ENCODE measurements around the gene MAEA. TPM values are rescaled to one million over a fixed set of nuclear protein-coding genes. Genes with fewer than 3 reads are reported as not detected.
"Not testable (repeated sequence)": the region's sequence is repeated elsewhere in the genome, so short reads cannot be mapped to it uniquely, and the experiment has no call there.

The MAEA gene
- total and polyA plus RNA-seq, 4 donors: 20.9 to 33.9 (median 29.8) TPM

GRCh38 chr4:1323635-1324442, 34.1 kb downstream of the MAEA start:
- no peaks in the 10 kb centered on the region for H3K27me3 ChIP-seq (ENCODE audit: control insufficient read depth in 4 of 4, insufficient read depth in 4 of 4, low read length in 3 of 4)
- WGBS: 95% methylated on average over 11 of the region's 11 CpGs
- H3K36me3 ChIP-seq (ENCODE audit: control insufficient read depth in 4 of 4, insufficient read depth in 3 of 4, low read depth in 1 of 4, low read length in 3 of 4): peaks cover 3 to 55% (median 15%) of the 10 kb centered on the region in 4 donors
- no peak for DNase-seq (ENCODE audit: low spot score)
- H3K9ac ChIP-seq (ENCODE audit: low read depth in 1 of 2, low read length in 2 of 2): no peak overlapping the region
- no peak overlapping the region for H3K27ac ChIP-seq (ENCODE audit: low read depth in 1 of 2, low read length in 2 of 2)
- no peaks in the 10 kb centered on the region for H3K4me1 ChIP-seq (ENCODE audit: control insufficient read depth in 4 of 4, insufficient read depth in 4 of 4, low read length in 3 of 4)
- no peak for TF ChIP-seq TAF1 (conservative IDR thresholded peaks at IDR 0.05)
- no peak for TF ChIP-seq YY1 (IDR thresholded peaks at IDR 0.05)
- TF ChIP-seq EGR1 (IDR thresholded peaks at IDR 0.05; ENCODE audit: low read depth in 2 of 2): no peak
- TF ChIP-seq HNF4A (conservative IDR thresholded peaks at IDR 0.05): no peak
- no peak for TF ChIP-seq JUND (IDR thresholded peaks at IDR 0.05)
- TF ChIP-seq ZBTB33 (IDR thresholded peaks at IDR 0.05): no peak
- no peak for TF ChIP-seq HNF4G (IDR thresholded peaks at IDR 0.05)
- no peak for TF ChIP-seq RAD21 (IDR thresholded peaks at IDR 0.05)
- TF ChIP-seq GABPA (IDR thresholded peaks at IDR 0.05 in 1 of 2, conservative IDR thresholded peaks at IDR 0.05 in 1 of 2): no peak
- no peak for TF ChIP-seq NR2F2 (IDR thresholded peaks at IDR 0.05)
- TF ChIP-seq ATF3 (IDR thresholded peaks at IDR 0.05): no peak
- no peak for TF ChIP-seq MAX (IDR thresholded peaks at IDR 0.05)
- TF ChIP-seq REST (IDR thresholded peaks at IDR 0.05): no peak
- no peak overlapping the region for H3K4me3 ChIP-seq (ENCODE audit: low read depth in 1 of 3, low read length in 3 of 3)
- H3K9me3 ChIP-seq (ENCODE audit: control insufficient read depth in 4 of 4, low read length in 3 of 4): no peaks in the 10 kb centered on the region

- H3K4me1 ChIP-seq (ENCODE audit: control insufficient read depth in 4 of 4, insufficient read depth in 4 of 4, low read length in 3 of 4); H3K9me3 ChIP-seq (ENCODE audit: control insufficient read depth in 4 of 4, low read length in 3 of 4); H3K27ac ChIP-seq (ENCODE audit: low read depth in 1 of 2, low read length in 2 of 2); H3K27me3 ChIP-seq (ENCODE audit: control insufficient read depth in 4 of 4, insufficient read depth in 4 of 4, low read length in 3 of 4); H3K9ac ChIP-seq (ENCODE audit: low read depth in 1 of 2, low read length in 2 of 2); H3K4me3 ChIP-seq (ENCODE audit: low read depth in 1 of 3, low read length in 3 of 3); DNase-seq (ENCODE audit: low spot score): not testable (repeated sequence)
- H3K36me3 ChIP-seq (ENCODE audit: control insufficient read depth in 4 of 4, insufficient read depth in 3 of 4, low read depth in 1 of 4, low read length in 3 of 4): peaks cover 0 to 55% (median 16%) of the 10 kb centered on the region in 4 donors
- 98% methylated on average over 20 of the region's 20 CpGs for WGBS
Measured at GRCh38 chr4:1324443-1325175, 34.9 kb downstream of the MAEA start.

All from liver (tissue), 9 donors.